MV-4-11 (cell line): ENCODE results near the gene MYO1D.

Experiments
- DNase-seq: peaks from one replicate; lab custom pipeline; 2025; lab: John Stamatoyannopoulos, UW

MYO1D gene

DNA sequence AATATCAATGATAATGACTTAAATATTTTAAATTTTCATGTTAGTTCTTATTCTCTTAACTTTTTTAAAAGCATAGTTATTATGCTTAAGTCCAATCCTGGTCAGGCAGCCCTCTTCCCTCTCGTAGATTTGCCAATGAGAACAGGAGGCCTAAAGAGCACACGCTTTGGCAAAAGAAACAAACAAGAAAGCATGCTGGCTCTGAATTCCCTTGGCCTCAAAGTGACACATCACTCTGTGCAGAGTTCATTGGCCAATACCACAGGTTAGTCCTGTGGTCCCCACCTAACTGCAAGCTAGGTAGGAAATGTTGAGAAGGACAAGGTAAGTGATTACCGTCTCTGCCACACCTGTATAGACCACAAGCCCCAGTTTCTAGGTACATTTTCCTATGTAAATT lies 61.5 kb downstream of the MYO1D start:
- no peak for DNase-seq

DNA sequence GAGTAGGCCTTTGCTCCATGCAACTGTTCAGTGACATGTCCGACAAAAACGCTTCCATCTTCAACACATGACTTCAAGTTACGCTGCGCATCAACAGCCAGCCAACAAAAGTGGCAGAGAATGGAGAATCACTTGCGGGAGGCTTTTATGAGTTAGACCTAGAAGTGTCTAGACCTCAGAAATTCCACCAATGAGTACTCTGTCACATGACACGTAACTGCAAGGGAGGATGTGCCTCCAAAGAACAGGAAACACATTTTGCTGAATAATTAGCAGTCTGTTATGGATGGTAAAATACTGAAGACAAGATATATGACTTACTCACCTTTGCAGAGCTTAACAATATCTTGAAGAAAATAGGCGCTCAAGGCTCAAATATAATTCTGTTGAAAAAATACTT lies 62.1 kb downstream of the MYO1D start:
- no peak for DNase-seq

DNA sequence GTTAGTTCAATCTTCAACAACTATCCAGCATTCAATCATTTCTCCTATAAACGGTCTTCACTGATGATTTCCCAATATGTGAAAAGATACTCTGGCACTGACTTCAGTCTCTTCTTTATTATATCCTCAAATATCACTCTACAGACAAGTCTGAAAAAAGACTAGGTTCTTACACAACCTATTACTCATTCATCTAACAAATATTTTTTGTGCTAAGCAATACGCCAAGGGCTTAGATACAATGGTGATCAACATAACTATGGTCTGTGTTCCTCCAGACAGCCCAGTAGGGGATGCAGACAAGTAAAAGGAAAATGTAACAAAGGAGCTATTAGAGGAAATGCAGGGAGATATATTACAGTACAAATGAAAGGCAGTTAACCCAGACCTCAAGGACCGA lies 63.9 kb downstream of the MYO1D start:
- no peak for DNase-seq

DNA sequence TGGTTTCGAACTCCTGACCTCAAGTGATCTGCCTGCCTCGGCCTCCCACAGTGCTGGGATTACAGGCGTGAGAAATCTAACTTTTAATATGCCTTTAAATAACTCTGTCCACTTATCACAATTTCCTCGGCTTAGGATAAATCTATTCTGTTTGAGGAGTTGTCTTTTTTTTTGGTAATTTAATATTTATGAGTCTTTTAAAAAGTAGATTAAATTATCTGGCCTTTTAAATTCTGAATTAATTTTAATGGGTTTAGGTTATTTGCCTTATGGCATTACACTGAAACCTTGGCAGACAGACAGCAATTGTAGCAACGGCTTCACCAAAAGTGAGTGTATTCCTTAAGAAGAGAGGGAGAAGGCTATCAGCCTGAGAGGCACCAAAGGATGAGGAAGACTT lies 66.2 kb downstream of the MYO1D start:
- DNase-seq = no peak

DNA sequence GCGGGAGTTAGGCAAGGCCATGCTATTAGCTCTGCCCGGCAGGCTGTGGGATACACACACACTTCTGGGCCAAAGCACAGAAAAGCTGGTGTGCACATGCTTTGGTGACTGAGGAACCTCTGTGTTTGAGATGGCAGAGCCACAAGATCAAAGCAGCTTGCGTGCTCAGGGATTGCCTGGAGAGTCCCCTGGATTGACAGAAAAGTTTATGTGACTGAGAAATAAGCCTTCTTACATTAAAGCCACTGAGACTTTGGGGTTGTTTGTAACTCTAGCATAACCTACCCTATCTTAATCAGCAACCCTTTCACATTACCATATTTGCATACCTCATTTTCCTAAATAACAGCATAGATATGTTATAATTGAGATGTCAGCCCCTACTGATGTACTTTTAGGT lies 69.3 kb downstream of the MYO1D start:
- no peak for DNase-seq

DNA sequence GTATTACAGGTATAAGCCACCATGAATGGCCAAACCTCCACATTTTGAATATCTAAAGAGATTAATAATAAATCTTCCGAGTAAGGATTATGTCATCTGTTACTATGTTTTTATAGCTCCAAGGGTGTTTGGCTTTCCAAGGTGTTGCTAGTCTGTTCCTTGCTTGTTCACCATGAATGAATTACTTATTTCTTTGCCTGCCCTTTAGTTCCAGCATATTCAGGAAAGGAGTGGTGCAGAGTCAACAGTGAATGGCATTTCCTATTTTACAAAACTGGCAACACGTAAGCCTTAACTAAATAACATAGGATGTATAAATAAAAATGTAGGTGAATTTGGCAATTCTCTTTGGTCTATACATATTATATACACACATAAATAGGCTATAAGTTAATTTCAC lies 70.3 kb downstream of the MYO1D start:
- DNase-seq = no peak

DNA sequence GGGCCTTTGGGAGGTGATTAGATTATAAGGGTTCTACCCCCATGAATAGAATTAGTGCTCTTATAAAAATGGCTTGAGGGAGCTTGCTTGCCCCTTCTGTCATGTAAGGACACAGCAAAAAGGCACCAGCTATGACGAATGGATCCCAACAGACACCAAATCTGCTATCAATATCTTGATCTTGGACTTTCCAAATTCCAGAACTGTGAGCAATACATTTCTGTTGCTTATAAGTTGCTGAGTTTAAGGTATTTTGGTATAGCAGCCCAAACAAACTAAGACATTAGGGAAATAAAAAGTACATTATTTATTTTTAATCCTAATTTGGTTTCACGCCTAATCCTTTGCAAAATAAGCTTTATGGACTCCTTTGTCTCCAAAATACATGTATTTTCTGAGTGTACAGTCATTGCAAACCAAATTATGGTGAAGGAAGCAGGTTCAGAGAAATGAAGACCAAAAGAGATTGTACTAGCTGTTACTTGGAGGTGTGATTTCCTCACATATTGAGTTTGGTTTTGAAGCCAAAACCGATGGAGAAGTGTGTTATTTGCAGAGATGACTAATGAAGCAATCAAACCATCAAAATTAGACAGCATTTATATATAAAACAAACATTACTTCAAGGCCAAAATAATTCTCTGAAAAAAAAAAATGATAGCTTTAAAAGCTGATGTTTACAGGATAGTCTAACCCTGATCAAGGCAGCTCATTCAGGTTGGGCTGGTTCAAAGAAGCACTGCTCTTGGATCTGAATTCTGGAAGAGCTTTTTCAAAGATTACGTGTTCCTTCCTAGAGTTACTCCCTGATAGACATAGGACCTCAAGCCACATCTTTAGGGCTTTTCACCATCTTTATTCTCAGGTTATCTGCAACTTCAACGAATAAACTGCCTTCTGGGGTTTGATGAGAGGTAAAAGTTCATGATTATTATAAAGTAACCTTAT lies 71.6 kb downstream of the MYO1D start:
- no peak for DNase-seq

DNA sequence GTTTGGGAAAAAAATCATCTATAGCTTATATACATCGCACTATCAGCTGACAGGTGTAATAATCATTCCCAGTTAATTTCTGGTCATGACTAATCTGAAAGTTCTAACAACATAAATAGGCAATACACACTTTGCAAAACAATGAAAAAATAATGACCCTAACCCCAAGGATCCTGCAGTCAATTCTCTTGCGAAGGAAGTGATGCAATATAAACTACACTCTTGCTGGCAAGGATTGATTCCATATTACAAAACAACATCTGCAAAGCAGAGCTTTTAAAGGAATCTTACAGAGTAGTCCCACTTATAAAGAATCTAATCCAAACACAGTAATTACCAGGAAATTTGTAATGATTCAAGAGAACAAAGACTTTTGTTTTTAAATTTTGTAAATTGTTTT lies 73.4 kb downstream of the MYO1D start:
- DNase-seq = no peak

DNA sequence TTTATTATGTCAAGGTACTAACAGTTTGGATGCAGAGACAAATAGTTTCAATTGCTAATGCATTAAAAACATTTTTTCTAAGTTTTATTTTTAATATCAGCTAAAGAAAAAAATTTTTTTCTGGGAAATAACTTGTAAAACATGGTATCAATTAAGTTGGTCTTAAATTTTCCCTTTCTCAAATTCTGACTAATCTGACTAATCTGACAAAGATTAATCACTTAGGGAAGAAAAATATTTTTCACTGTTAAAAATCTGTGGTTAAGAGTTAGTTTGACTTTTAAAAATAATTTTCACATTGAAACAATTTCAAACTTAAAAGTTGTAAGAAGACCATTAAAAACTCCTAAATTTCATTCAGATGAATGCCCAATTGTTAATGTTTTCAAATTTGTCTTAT lies 74.6 kb downstream of the MYO1D start:
- no peak for DNase-seq

DNA sequence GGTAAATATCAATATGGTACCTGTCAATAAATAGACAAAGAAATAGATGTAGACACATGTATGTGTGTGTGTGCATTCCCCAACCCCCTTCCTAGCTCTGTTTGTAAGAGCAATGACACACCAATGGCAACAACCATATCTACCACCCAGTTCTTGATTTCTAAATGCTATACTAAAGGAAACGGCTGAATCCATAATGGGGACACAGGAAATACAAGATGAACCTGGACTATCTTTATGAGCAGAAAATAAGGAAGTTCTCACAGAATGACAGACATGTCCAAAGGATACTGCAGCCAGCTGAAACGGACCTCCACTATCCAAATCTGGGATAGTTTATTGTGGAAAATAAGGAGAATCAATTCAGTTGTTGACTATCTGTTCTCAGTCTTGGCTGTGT lies 75.3 kb downstream of the MYO1D start:
- DNase-seq = no peak

DNA sequence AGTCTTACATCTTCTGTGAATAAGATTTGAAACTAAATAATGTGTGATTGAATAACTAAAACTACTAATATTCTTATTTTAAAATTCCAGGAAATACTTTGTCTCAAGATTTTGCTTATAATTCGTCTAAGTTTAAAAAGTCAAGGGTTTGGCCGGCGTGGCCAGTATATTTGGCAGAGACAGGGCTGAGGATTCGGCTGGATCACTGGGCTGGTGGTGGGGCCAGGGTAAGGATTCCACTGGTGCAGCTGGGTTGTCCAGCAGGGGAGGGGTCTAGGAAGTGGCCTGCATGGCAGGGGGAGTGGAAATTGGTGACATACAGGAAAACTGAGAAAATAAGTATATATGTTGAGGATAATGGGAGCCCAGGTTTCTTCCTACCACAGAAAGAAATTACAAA lies 75.7 kb downstream of the MYO1D start:
- DNase-seq = no peak

DNA sequence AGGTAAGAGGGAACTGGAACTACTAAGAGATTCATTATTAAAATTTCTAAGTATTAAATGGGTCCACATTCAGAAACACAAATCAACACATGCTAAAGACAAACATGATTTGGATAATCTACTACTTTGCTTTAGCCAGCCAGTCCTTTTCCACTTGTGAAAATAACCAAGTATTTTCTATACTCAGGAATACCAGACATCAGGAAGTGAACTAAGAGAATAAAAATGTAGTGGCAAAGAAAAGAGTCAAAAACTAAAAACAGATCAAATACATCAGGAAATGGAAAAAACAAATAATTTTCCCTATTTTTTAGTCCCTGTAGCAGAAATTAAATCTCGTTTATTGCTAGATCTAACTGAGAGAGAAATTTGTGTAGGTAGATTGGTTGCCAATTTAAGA lies 78.0 kb downstream of the MYO1D start:
- no peak for DNase-seq

DNA sequence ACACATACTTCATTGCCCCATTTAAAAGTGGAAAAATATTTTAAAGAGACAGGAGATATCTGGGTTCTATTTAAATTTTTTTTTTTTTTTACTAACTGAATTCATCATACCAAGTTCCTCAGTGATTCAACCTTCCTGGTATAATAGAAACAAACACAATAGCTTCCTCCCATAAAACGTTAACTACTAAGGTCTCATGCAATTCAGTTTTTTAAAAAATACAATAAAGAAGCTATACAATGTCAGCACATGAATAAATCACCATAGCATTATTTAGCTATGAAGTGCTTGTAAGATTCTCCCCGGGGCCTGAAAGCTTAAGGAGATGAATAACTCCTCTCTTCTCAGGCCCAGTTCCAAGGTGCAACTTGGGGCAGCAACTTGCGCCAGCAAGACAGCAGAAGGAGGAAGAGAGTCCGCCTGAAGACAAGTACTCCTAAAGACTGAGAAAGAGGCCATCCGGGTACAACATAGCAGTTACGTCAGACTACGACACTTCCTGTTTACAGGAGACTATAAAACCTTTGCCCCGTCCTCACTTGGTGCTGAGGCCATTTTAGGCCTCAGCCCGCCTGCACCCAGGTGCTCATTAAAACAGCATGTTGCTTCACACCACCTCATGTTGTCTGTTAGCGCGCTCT lies 81.5 kb downstream of the MYO1D start:
- DNase-seq = peak; percentile 17

DNA sequence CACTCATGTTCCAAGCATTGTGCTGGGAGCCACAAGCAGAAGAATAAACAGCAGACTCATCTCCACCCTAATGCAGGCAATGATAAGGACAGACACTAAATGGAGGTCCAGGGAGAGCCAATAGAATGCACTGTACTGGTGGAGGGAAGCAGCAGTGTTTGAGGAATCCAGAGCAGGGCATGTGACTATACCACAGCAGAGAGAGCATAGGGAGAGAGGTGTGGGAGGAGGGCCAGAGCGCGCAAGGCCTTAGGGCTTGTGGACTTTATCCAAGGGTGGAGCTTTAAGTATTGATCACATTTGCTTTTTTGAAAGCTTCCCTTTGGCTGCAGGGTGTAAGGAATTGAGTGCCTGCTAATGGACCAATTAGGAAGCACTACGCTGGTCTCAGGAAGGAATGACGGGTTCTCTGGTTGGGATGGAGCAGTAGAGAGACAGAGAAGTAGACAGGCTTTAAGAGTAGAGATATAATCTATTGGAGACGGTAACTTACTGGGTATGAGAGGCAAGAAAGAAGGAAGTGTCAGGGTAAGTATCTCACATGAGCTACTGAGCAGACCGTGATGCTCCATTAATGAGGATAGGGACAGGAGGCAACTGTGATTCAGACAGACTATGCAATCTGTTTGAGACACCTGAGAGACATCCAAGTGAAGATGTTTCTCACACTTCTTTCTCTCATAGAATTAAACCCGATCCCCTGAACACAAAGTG lies 82.2 kb downstream of the MYO1D start:
- DNase-seq = no peak

DNA sequence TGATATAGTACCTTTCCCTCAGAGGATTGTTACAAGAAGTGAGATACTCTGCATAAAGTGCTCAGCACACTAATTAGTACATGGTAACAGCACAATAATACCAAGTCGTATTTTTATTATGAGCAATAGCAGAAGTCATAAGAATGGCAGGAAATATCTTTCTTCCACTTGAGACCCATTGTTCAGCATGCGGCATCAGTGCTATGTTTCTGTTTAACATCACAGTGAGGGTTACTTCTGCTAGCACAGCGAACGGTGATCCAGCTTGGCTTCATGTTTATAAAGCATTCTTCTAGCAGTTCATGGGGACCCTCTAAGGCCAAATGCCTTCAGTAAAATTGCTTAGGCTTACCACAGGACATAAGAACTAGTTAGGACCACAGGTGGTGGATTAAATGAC lies 83.1 kb downstream of the MYO1D start:
- no peak for DNase-seq

DNA sequence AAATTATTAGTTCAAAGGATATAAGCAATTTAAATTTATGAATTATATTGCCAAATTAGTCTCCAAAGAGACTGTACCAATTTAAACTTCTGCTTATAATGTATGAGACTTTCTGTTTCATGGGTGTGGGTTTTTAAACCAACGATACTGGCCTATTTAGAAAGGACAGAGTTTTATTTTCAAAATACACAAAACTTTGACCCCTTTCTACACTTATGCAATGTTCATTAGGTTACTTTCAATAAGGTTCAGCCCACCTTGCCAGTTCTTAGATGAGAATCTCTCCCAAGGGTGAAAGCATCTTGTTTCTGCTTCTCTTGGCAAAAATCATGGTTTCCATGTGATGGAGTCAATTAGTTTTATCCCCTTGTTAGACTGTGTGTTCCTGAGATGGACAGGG lies 84.7 kb downstream of the MYO1D start:
- DNase-seq = no peak

DNA sequence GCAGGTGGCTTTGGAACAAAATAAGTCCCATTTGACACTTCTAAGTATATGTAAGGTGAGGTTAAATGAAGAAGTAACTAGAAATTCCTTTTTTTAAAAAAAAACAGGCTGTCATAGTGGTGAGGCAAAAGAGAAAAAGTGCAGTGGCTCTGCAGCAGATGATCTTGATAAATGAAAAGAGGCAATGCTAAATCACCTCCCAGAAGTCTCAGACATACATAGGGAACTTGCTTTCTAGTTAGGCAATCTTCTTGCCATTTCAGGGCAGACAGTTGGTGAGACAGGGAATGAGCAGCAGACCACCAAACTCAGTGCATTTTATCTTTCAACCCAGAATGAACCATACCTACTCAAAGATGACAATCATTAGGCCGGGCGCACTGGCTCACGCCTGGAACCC lies 90.8 kb downstream of the MYO1D start:
- no peak for DNase-seq

DNA sequence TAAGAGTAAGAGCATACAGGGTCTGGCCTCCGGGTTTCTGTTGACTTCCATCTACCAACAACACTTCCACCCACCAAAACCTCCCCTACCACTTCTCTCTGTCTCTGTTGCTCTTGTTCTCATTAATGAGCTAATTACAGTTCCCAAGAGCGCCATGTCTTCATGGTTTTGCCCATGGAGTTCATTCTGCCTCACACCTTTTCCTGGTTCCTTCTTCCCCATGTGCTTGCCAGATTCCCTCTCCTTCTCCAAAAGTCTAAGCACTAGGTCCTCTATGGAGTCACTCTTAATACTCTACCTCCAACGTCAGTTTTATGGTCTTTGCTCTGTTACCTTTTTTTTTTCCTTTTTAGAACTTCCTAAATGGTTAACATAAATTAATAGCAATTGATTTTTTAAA lies 92.8 kb downstream of the MYO1D start:
- DNase-seq = no peak

DNA sequence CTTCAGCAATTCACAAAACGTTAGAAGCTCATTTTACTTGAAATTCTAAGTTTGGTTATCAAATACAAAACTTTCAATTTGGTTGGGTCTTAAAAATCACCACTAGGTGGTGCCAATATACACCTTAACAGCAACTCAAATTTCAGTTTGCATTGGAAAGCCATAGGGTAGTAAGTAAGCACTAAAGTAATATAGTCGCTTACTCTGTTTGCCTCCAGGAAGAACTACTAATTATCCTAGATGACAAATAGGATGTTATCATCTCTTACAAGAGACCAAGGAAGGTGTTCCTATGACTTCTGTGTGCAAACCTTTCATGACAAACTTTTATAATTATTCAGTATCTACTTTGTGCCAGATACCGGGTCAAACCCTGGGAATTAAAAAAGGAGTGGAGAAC lies 93.3 kb downstream of the MYO1D start:
- DNase-seq = peak; percentile 56

DNA sequence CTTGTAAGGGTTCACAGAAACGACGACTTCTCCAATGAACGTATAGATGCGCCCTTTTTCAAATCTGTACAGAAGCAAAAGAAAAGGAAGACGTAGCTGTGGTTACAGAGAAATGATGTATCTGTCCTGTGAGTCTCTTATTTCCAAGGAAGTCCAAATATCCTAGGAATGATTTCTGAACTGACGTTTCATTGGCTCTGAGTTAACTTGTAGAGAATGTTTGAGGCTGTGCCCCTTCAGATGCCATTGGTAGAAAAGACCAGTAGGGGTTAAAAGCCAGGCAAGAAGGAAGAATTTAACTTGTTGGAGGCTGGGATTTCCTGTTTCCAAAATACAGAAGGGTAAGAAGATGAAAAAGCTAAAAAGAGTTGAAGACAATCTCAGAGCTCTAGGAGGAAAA lies 96.2 kb downstream of the MYO1D start:
- DNase-seq = no peak

DNA sequence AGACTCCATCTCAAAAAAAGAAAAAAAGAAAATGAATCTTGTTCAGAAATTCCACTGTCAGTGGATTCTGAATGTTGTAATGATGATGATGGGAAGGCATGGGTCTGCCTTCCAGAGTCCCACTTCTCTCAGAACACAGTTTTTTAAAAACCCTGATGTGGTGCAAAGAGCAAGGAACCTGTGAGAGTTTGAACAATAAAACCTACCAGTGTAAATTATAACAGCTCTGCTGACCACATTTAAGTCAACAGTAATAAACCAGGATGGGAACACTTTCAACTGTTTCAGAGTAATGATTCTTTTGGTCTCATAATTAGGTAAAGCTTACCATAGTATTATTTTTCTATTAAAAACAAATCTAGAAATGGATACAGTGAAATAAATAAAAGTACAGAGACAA lies 99.0 kb downstream of the MYO1D start:
- DNase-seq = no peak

DNA sequence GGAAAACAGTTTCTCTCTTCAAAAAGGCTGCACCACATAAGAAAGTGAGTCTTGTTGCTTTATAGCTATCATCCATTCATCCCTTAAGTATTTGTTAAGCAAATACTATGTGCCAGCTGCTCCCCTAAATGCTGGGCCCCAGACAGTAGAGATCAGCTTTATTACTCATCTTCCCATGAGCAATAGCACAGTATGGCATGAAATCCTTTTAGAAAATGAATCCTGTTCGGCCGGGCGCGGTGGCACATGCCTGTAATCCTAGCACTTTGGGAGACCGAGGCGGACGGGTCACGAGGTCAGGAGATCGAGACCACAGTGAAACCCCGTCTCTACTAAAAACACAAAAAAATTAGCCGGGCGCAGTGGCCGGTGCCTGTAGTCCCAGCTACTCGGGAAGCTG lies 99.5 kb downstream of the MYO1D start:
- no peak for DNase-seq

DNA sequence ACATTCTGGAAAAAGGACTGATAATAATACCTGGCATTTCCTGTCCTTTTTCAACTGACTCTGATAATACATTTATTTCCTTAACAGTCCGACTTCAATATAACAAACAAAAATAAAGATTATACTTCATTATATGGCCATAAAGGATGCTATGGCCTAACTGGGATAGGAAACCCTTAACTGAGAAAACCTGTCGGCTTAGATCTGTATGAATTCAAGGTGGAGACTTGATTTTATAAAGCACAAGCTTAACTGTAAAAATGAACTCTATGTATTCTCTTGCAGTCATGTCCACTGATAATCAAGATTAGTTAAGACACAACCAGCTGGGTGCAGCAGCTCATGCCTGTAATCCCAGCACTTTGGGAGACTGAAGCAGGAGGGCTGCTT lies 102.2 kb downstream of the MYO1D start:
- DNase-seq = no peak
